HCT116 (cell line): ENCODE results near the gene ACP2. TPM values are rescaled to one million over a fixed set of nuclear protein-coding genes. Genes with fewer than 3 reads are reported as not detected.

Experiments
- ATAC-seq: fragments of 200-7000 bp; cut with Tn5 transposase; 2 replicates; pipeline ENCODE4 v1.9.1; 2020; ENCODE audit warnings: mild to moderate bottlenecking, moderate library complexity
- BruUV-seq: library from RNA; stranded (reverse); fragments of 400-500 nt; replicated peaks from 2 replicates; lab custom pipeline; 2021; lab: Mats Ljungman, UMichigan
- CTCF ChIA-PET: fragments of 300-600 bp; sonication (Branson Sonifier 250); formaldehyde crosslinking; loops from one replicate; lab custom pipeline; 2021; ENCODE audit warnings: antibody characterized with exemption; lab: Charles Lee
- POLR2A ChIA-PET: fragments of 300-600, 350-600 bp; sonication (Branson Sonifier 250); formaldehyde crosslinking; loops from one replicate; lab custom pipeline; 2021; ENCODE audit warnings: antibody characterized with exemption; lab: Charles Lee
- RAD21 ChIA-PET, 2 experiments: fragments of 300-600 bp; sonication (Branson Sonifier 250); formaldehyde crosslinking; loops; one replicate each; lab custom pipeline; 2023; ENCODE audit warnings: low total read pairs in 2 of 2; ENCODE audit not compliant: uncharacterized antibody in 2 of 2, unreplicated experiment in 2 of 2, low non-redundant PET in 1 of 2; lab: Charles Lee
- DNase-seq: peaks from one replicate; pipeline ENCODE4 v3.0.0-alpha.2; 2010; ENCODE audit warnings: low read depth, low spot score
- H2AFZ ChIP-seq: fragments of 200-600 bp; shearing (Covaris generic), sonication (generic); 2 replicates; pipeline ENCODE4 v1.6.1; 2017; ENCODE audit warnings: low read depth, mixed run types, mixed read lengths, antibody characterized with exemption, low read length; ENCODE audit not compliant: poor library complexity, severe bottlenecking
- H3K27ac ChIP-seq: 2 replicates; pipeline ENCODE4 v1.5.1; 2012; ENCODE audit warnings: low read depth, low read length
- H3K27me3 ChIP-seq: fragments of 200-600 bp; sonication (generic); 2 replicates; pipeline ENCODE4 v1.6.1; 2016; ENCODE audit warnings: mixed run types, low read length, mixed read lengths; ENCODE audit not compliant: insufficient read depth
- H3K36me3 ChIP-seq, 2 experiments: fragments of 200-500 bp in 1 of 2; fragments of 200-600 bp in 1 of 2; sonication (Bioruptor generic) in 1 of 2; sonication (generic) in 1 of 2; 2 replicates each; pipeline versions ENCODE4 v1.5.1 to v1.6.1; 2014 to 2016; ENCODE audit warnings: low read length in 2 of 2, inconsistent platforms in 1 of 2, mixed read lengths in 1 of 2, mixed run types in 1 of 2; ENCODE audit not compliant: insufficient read depth in 2 of 2, control insufficient read depth in 1 of 2
- H3K4me1 ChIP-seq, 2 experiments: fragments of 200-600 bp in 1 of 2; sonication (generic) in 1 of 2; 2 replicates each; pipeline versions ENCODE4 v1.5.1 to v1.6.1; 2012 to 2017; ENCODE audit warnings: low read length in 2 of 2, inconsistent platforms in 1 of 2, mild to moderate bottlenecking in 1 of 2, mixed read lengths in 1 of 2, mixed run types in 1 of 2, moderate library complexity in 1 of 2; ENCODE audit not compliant: insufficient read depth in 2 of 2, control insufficient read depth in 1 of 2
- H3K4me2 ChIP-seq: fragments of 200-600 bp; sonication (generic); 2 replicates; pipeline ENCODE4 v1.6.1; 2017; ENCODE audit warnings: mixed run types, low read length, mixed read lengths
- H3K4me3 ChIP-seq, 2 experiments: fragments of 200-600 bp in 1 of 2; sonication (generic) in 1 of 2; replicated peaks in 1 of 2; 2 replicates each; pipeline ENCODE4 v1.5.1; 2011 to 2016; ENCODE audit warnings: low read length in 2 of 2, control low read depth in 1 of 2, low read depth in 1 of 2, mild to moderate bottlenecking in 1 of 2, mixed read lengths in 1 of 2, mixed run types in 1 of 2
- H3K79me2 ChIP-seq: fragments of 200-600 bp; sonication (generic); 2 replicates; pipeline ENCODE4 v1.6.1; 2017; ENCODE audit warnings: mild to moderate bottlenecking, mixed run types, low read length, moderate library complexity, mixed read lengths; ENCODE audit not compliant: insufficient read depth
- H3K9ac ChIP-seq: fragments of 200-600 bp; sonication (generic); 2 replicates; pipeline ENCODE4 v1.6.1; 2016; ENCODE audit warnings: low read length, mixed read lengths
- H3K9me2 ChIP-seq: fragments of 200-600 bp; sonication (generic), shearing (Covaris generic); 2 replicates; pipeline ENCODE4 v1.6.1; 2017; ENCODE audit warnings: mixed run types, mild to moderate bottlenecking, moderate library complexity; ENCODE audit not compliant: insufficient read depth
- H3K9me3 ChIP-seq, 2 experiments: fragments of 200-500 bp in 1 of 2; fragments of 200-600 bp in 1 of 2; sonication (Bioruptor generic) in 1 of 2; sonication (generic) in 1 of 2; 2 replicates each; pipeline ENCODE4 v1.6.1; 2014 to 2017; ENCODE audit warnings: low read length in 2 of 2, mixed read lengths in 2 of 2, inconsistent platforms in 1 of 2, low read depth in 1 of 2, mild to moderate bottlenecking in 1 of 2, mixed run types in 1 of 2, moderate library complexity in 1 of 2; ENCODE audit not compliant: control insufficient read depth in 1 of 2, insufficient read depth in 1 of 2
- H4K20me1 ChIP-seq: fragments of 200-600 bp; sonication (generic), shearing (Covaris generic); 2 replicates; pipeline ENCODE4 v1.6.1; 2017; ENCODE audit warnings: mixed run types, mild to moderate bottlenecking, moderate library complexity; ENCODE audit not compliant: insufficient read depth
- CBX3 ChIP-seq: IDR thresholded peaks from 2 replicates; pipeline ENCODE4 v1.6.1; 2012; ENCODE audit warnings: low read depth
- CEBPB ChIP-seq: IDR thresholded peaks from 2 replicates; pipeline ENCODE4 v1.6.1; 2012; ENCODE audit warnings: low read depth
- EGR1 ChIP-seq: IDR thresholded peaks from 2 replicates; pipeline ENCODE4 v1.6.1; 2012; ENCODE audit warnings: low read depth
- EZH2 ChIP-seq: fragments of 200-600 bp; sonication (generic); IDR thresholded peaks from 2 replicates; pipeline ENCODE4 v1.6.1; 2017; ENCODE audit warnings: antibody characterized with exemption, mixed run types
- EZH2phosphoT487 ChIP-seq: fragments of 200-600 bp; IDR thresholded peaks from 2 replicates; pipeline ENCODE4 v1.6.1; 2018; ENCODE audit warnings: antibody characterized with exemption, borderline replicate concordance
- JUND ChIP-seq: IDR thresholded peaks from 2 replicates; pipeline ENCODE4 v1.6.1; 2012
- POLR2A ChIP-seq: IDR thresholded peaks from 2 replicates; pipeline ENCODE4 v1.7.0; 2011; ENCODE audit warnings: borderline replicate concordance; ENCODE audit not compliant: insufficient read depth, insufficient read length; ENCODE audit errors: extremely low read depth
- POLR2AphosphoS5 ChIP-seq: IDR thresholded peaks from 2 replicates; pipeline ENCODE4 v1.6.1; 2011; ENCODE audit warnings: mild to moderate bottlenecking, low read depth, low read length, moderate library complexity
- RAD21 ChIP-seq: IDR thresholded peaks from 2 replicates; pipeline ENCODE4 v1.6.1; 2012; ENCODE audit warnings: low read depth, mild to moderate bottlenecking
- SP1 ChIP-seq: IDR thresholded peaks from 2 replicates; pipeline ENCODE4 v1.6.1; 2012; ENCODE audit warnings: low read depth
- SRF ChIP-seq: IDR thresholded peaks from 2 replicates; pipeline ENCODE4 v1.6.1; 2012; ENCODE audit warnings: low read depth
- TCF7L2 ChIP-seq: IDR thresholded peaks from 2 replicates; pipeline ENCODE4 v1.7.0; 2011; ENCODE audit warnings: borderline replicate concordance, inconsistent platforms; ENCODE audit not compliant: insufficient read depth, insufficient read length; ENCODE audit errors: extremely low read depth
- ZFX ChIP-seq: fragments of 450-650 bp; IDR thresholded peaks from 2 replicates; pipeline ENCODE4 v1.6.1; 2017
- ZNF274 ChIP-seq: fragments of 200-500 bp; sonication (Bioruptor generic); IDR thresholded peaks from 2 replicates; pipeline ENCODE4 v1.6.1; 2014; ENCODE audit warnings: mild to moderate bottlenecking, low read depth, low read length, inconsistent platforms
- intact Hi-C: fragments of 100-400 bp; cut with micrococcal nuclease; formaldehyde crosslinking; loops from 2 replicates; pipeline ENCODE4 v1.10.0; 2022
- total RNA-seq: library from RNA; stranded (reverse); gene quantifications from one replicate; pipeline ENCODE4 v1.2.1, GENCODE V29; 2021; ENCODE audit not compliant: unreplicated experiment
- TF ChIP-seq, protein P1 (sequence below), 3 experiments: fragments of 200-600 bp in 1 of 3; sonication (generic) in 1 of 3; IDR thresholded peaks in 2 of 3; conservative IDR thresholded peaks in 1 of 3; 2 replicates each; pipeline ENCODE4 v1.5.1; 2012 to 2017; ENCODE audit warnings: low read depth in 2 of 3, low read length in 2 of 3, antibody characterized with exemption in 1 of 3, borderline replicate concordance in 1 of 3, control low read depth in 1 of 3, mild to moderate bottlenecking in 1 of 3, mixed read lengths in 1 of 3, mixed run types in 1 of 3, moderate library complexity in 1 of 3; ENCODE audit not compliant: insufficient read depth in 1 of 3
- TF ChIP-seq, protein P2 (sequence below): IDR thresholded peaks from 2 replicates; pipeline ENCODE4 v1.6.1; 2012
- TF ChIP-seq, protein P3 (sequence below): IDR thresholded peaks from 2 replicates; pipeline ENCODE4 v1.6.1; 2012; ENCODE audit warnings: low read depth

Gene ACP2
- total RNA-seq, 1 experiment from 2014 or later, result 21.5 TPM

DNA sequence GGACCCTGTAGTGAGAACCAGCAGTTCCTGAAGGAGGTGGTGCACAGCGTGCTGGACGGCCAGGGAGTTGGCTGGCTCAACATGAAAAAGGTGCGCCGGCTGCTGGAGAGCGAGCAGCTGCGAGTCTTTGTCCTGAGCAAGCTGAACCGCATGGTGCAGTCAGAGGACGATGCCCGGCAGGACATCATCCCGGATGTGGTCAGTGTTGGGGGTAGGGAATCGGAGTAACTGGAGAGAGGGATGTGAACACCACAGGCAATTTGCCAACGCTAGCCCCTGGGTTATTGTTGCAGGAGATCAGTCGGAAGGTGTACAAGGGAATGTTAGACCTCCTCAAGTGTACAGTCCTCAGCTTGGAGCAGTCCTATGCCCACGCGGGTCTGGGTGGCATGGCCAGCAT, 41.2 kb upstream of the ACP2 start:
- Histone ChIP-seq H3K9me3 (no peaks in the 10 kb centered on the region), H3K4me1 (no peaks in the 10 kb centered on the region), H3K27me3 (no peaks in the 10 kb centered on the region), H3K27ac (no peak overlapping the region), H3K9ac (no peak overlapping the region), H3K4me2 (no peak overlapping the region), H3K9me2 (no peaks in the 10 kb centered on the region), H4K20me1 (no peaks in the 10 kb centered on the region), H3K4me3 (no peak overlapping the region), H3K36me3 (peaks cover 25 to 45% of the 10 kb centered on the region in 2 experiments), H3K79me2 (no peaks in the 10 kb centered on the region), H2AFZ (no peak overlapping the region)
- no peak for DNase-seq
- ChIA-PET POLR2A (interaction anchor here (0.6 kb wide), 1 partner anchor 100 kb away, joined by 5 read pairs; no protein-coding TSS in a partner anchor), RAD21 (no interaction called here), CTCF (no interaction called here)
- no TSS peak for BruUV-seq
- ATAC-seq, result no peak
- intact Hi-C loops, result no loop called here
- TF ChIP-seq CBX3, result no peak
- TF ChIP-seq EZH2phosphoT487, result no peak
- TF ChIP-seq SP1, result no peak
- TF ChIP-seq SRF, result no peak
- TF ChIP-seq, protein P1, sequence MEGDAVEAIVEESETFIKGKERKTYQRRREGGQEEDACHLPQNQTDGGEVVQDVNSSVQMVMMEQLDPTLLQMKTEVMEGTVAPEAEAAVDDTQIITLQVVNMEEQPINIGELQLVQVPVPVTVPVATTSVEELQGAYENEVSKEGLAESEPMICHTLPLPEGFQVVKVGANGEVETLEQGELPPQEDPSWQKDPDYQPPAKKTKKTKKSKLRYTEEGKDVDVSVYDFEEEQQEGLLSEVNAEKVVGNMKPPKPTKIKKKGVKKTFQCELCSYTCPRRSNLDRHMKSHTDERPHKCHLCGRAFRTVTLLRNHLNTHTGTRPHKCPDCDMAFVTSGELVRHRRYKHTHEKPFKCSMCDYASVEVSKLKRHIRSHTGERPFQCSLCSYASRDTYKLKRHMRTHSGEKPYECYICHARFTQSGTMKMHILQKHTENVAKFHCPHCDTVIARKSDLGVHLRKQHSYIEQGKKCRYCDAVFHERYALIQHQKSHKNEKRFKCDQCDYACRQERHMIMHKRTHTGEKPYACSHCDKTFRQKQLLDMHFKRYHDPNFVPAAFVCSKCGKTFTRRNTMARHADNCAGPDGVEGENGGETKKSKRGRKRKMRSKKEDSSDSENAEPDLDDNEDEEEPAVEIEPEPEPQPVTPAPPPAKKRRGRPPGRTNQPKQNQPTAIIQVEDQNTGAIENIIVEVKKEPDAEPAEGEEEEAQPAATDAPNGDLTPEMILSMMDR (IDR thresholded peaks at IDR 0.05 in 2 of 3, conservative IDR thresholded peaks at IDR 0.05 in 1 of 3; ENCODE audit: borderline replicate concordance in 1 of 3, insufficient read depth in 1 of 3, low read depth in 2 of 3, low read length in 2 of 3), result no peak
- TF ChIP-seq CEBPB, result no peak
- no peak for TF ChIP-seq ZFX
- TF ChIP-seq, protein P2, sequence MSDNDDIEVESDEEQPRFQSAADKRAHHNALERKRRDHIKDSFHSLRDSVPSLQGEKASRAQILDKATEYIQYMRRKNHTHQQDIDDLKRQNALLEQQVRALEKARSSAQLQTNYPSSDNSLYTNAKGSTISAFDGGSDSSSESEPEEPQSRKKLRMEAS, result no peak
- no peak for TF ChIP-seq POLR2A
- no peak for TF ChIP-seq TCF7L2
- TF ChIP-seq RAD21, result no peak
- no peak for TF ChIP-seq EZH2
- no peak for TF ChIP-seq ZNF274
- TF ChIP-seq, protein P3, sequence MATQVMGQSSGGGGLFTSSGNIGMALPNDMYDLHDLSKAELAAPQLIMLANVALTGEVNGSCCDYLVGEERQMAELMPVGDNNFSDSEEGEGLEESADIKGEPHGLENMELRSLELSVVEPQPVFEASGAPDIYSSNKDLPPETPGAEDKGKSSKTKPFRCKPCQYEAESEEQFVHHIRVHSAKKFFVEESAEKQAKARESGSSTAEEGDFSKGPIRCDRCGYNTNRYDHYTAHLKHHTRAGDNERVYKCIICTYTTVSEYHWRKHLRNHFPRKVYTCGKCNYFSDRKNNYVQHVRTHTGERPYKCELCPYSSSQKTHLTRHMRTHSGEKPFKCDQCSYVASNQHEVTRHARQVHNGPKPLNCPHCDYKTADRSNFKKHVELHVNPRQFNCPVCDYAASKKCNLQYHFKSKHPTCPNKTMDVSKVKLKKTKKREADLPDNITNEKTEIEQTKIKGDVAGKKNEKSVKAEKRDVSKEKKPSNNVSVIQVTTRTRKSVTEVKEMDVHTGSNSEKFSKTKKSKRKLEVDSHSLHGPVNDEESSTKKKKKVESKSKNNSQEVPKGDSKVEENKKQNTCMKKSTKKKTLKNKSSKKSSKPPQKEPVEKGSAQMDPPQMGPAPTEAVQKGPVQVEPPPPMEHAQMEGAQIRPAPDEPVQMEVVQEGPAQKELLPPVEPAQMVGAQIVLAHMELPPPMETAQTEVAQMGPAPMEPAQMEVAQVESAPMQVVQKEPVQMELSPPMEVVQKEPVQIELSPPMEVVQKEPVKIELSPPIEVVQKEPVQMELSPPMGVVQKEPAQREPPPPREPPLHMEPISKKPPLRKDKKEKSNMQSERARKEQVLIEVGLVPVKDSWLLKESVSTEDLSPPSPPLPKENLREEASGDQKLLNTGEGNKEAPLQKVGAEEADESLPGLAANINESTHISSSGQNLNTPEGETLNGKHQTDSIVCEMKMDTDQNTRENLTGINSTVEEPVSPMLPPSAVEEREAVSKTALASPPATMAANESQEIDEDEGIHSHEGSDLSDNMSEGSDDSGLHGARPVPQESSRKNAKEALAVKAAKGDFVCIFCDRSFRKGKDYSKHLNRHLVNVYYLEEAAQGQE, result no peak
- no peak for TF ChIP-seq EGR1
- no peak for TF ChIP-seq JUND
- TF ChIP-seq POLR2AphosphoS5, result no peak
